A673 (cell line): ENCODE measurements around the gene NSRP1. TPM values are rescaled to one million over a fixed set of nuclear protein-coding genes. Genes with fewer than 3 reads are reported as not detected.

Experiments used
- BruUV-seq: library from RNA; stranded (reverse); fragments of 400-500 nt; replicated peaks from 2 replicates; lab custom pipeline; 2021; lab: Mats Ljungman, UMichigan
- CTCF ChIA-PET: fragments of 300-600 bp; sonication (Branson Sonifier 250); formaldehyde crosslinking; loops from one replicate; lab custom pipeline; 2022; ENCODE audit warnings: antibody characterized with exemption; lab: Charles Lee
- POLR2A ChIA-PET: fragments of 300-600 bp; sonication (Branson Sonifier 250); formaldehyde crosslinking; loops from one replicate; lab custom pipeline; 2022; ENCODE audit warnings: antibody characterized with exemption; ENCODE audit not compliant: low non-redundant PET; lab: Charles Lee
- DNase-seq: peaks from one replicate; pipeline ENCODE4 v3.0.0-alpha.2; 2015; ENCODE audit warnings: low spot score
- H3K27ac ChIP-seq: fragments of 200-600 bp; sonication (generic); 2 replicates; pipeline ENCODE4 v1.5.1; 2016; ENCODE audit warnings: mixed run types, low read depth, mild to moderate bottlenecking, mixed read lengths, antibody characterized with exemption, low read length; ENCODE audit not compliant: poor library complexity, severe bottlenecking
- H3K27me3 ChIP-seq: fragments of 200-600 bp; sonication (generic); replicated peaks from 2 replicates; pipeline ENCODE4 v1.6.1; 2017; ENCODE audit warnings: mixed run types, low read depth, mild to moderate bottlenecking, mixed read lengths, antibody characterized with exemption, low read length; ENCODE audit not compliant: insufficient read depth, poor library complexity
- H3K36me3 ChIP-seq: fragments of 200-600 bp; sonication (generic); 2 replicates; pipeline ENCODE4 v1.6.1; 2016; ENCODE audit warnings: mixed run types, mild to moderate bottlenecking, mixed read lengths, antibody characterized with exemption, low read length; ENCODE audit not compliant: insufficient read depth, poor library complexity, severe bottlenecking
- H3K4me1 ChIP-seq: fragments of 200-600 bp; sonication (generic); 2 replicates; pipeline ENCODE4 v1.6.1; 2017; ENCODE audit warnings: mixed run types, mild to moderate bottlenecking, mixed read lengths, antibody characterized with exemption, low read length; ENCODE audit not compliant: insufficient read depth, poor library complexity, severe bottlenecking
- H3K4me3 ChIP-seq: fragments of 200-600 bp; sonication (generic); 2 replicates; pipeline ENCODE4 v1.5.1; 2016; ENCODE audit warnings: low read depth, mixed run types, mild to moderate bottlenecking, mixed read lengths, low read length; ENCODE audit not compliant: poor library complexity, severe bottlenecking
- H3K9me3 ChIP-seq: fragments of 200-600 bp; sonication (generic); 2 replicates; pipeline ENCODE4 v1.6.1; 2016; ENCODE audit warnings: mixed run types, low read depth, mild to moderate bottlenecking, mixed read lengths, antibody characterized with exemption, low read length; ENCODE audit not compliant: poor library complexity, severe bottlenecking
- CTCF ChIP-seq: fragments of 300-800, 200-600 bp; sonication (generic); conservative IDR thresholded peaks from 2 replicates; pipeline ENCODE4 v1.5.1; 2017; ENCODE audit warnings: low read depth, mild to moderate bottlenecking, antibody characterized with exemption, low read length, moderate library complexity, mixed read lengths
- EZH2 ChIP-seq: fragments of 200-600 bp; sonication (generic); IDR thresholded peaks from 2 replicates; pipeline ENCODE4 v1.6.1; 2017; ENCODE audit warnings: borderline replicate concordance, low read depth, mild to moderate bottlenecking, mixed read lengths, antibody characterized with exemption, low read length; ENCODE audit not compliant: poor library complexity, severe bottlenecking
- intact Hi-C: fragments of 100-400 bp; cut with micrococcal nuclease; formaldehyde crosslinking; loops from one replicate; pipeline ENCODE4 v1.10.0; 2022; ENCODE audit not compliant: unreplicated experiment
- total RNA-seq: library from RNA; stranded (reverse); gene quantifications from 2 replicates; pipeline ENCODE4 v1.2.3, GENCODE V29; 2021

The NSRP1 gene
- total RNA-seq, 1 experiment from 2014 or later: 43.5 TPM

- ChIA-PET POLR2A (interaction anchor here (0.6 kb wide), 1 partner anchor 31 kb away, joined by 15 read pairs; no protein-coding TSS in a partner anchor), CTCF (no interaction called here)
- Histone ChIP-seq H3K27me3 (no peaks in the 10 kb centered on the region), H3K9me3 (no peaks in the 10 kb centered on the region), H3K27ac (no peak overlapping the region), H3K4me1 (no peaks in the 10 kb centered on the region), H3K36me3 (peaks cover 32% of the 10 kb centered on the region), H3K4me3 (no peak overlapping the region)
- TSS peak; percentile 4 for BruUV-seq
- TF ChIP-seq EZH2: no peak
- TF ChIP-seq CTCF: no peak
- intact Hi-C loops: no loop called here
- DNase-seq: no peak
These were observed 57.9 kb downstream of the NSRP1 start for GRCh38 chr17:30174556-30174955.

GRCh38 chr17:30176855-30177254, 60.2 kb downstream of the NSRP1 start:
- no peaks in the 10 kb centered on the region for H3K4me1 ChIP-seq
- H3K4me3 ChIP-seq: no peak overlapping the region
- TF ChIP-seq CTCF (no peak), EZH2 (no peak)
- H3K9me3 ChIP-seq: no peaks in the 10 kb centered on the region
- H3K27me3 ChIP-seq: no peaks in the 10 kb centered on the region
- ChIA-PET POLR2A (no interaction called here), CTCF (no interaction called here)
- peaks cover 55% of the 10 kb centered on the region for H3K36me3 ChIP-seq
- no peak for DNase-seq
- intact Hi-C loops: no loop called here
- H3K27ac ChIP-seq: no peak overlapping the region
- no TSS peak for BruUV-seq

DNA sequence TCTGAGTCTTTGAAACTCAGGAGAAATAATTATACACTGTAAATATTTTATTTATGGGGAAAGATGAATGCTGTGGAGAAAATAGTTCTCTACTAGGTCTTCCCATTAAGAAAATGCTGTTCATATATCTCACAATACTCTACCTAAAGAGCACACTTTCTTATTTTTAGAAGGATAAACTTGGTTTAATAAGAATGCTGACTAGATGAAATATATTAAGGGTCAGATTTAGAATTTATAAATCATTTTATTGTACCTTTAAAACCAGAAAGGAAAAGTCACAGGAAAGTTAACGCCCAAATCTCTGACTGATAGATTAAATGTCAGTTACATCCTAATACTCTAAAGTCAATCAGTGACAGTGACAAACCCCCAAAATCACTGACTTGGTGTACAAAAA, 70.1 kb downstream of the NSRP1 start:
- intact Hi-C loops: loop anchor here (5.0 kb wide), 1 partner anchor 59 kb away; no protein-coding TSS in a partner anchor
- TF ChIP-seq EZH2 (no peak), CTCF (no peak)
- CTCF ChIA-PET: no interaction called here

More for the DNA sequence above, 70.1 kb downstream of the NSRP1 start:
- Histone ChIP-seq H3K27me3 (no peaks in the 10 kb centered on the region), H3K9me3 (no peaks in the 10 kb centered on the region), H3K4me1 (no peaks in the 10 kb centered on the region), H3K36me3 (peaks cover 28% of the 10 kb centered on the region), H3K4me3 (no peak overlapping the region), H3K27ac (no peak overlapping the region)
- POLR2A ChIA-PET: no interaction called here
- BruUV-seq: no TSS peak
- no peak for DNase-seq
